Measurements from ENCODE around the gene ITGB7.

DNA sequence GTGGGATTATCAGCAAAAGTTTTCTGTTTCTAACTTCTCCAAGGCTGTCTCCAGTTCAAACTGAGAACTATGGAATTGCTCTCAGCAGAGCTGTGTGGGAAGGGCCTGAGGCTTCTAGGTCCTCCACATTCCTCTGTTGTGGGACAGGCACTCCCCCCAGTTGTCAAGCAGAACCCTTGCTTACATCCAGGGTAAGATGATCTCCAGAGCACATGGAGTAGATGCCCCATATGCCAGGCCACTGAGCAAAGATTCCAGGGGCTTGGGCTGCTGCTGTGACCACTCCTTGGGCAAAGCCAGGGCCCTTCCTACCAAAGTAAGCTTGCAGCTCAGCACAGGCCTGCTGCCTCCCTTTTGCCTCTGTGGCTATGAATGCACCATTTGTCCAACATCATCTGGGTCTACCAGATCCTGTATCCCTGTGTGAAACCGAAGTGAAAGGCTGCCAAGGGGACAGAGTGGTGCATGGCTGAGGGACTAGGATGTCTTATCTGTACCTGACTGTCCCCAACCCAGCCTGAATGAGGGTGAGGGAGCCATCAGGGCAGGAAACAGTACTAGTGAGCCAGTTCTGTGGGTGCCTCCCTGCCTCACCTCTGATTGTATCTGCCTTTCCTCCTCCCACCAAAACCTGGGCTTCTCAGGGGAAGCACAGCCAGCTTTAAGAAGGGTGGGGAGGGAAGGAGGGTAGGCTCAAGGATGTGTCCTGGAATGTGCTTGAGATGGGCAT, 47.9 kb upstream of the ITGB7 start:
- TF ChIP-seq, protein P1, sequence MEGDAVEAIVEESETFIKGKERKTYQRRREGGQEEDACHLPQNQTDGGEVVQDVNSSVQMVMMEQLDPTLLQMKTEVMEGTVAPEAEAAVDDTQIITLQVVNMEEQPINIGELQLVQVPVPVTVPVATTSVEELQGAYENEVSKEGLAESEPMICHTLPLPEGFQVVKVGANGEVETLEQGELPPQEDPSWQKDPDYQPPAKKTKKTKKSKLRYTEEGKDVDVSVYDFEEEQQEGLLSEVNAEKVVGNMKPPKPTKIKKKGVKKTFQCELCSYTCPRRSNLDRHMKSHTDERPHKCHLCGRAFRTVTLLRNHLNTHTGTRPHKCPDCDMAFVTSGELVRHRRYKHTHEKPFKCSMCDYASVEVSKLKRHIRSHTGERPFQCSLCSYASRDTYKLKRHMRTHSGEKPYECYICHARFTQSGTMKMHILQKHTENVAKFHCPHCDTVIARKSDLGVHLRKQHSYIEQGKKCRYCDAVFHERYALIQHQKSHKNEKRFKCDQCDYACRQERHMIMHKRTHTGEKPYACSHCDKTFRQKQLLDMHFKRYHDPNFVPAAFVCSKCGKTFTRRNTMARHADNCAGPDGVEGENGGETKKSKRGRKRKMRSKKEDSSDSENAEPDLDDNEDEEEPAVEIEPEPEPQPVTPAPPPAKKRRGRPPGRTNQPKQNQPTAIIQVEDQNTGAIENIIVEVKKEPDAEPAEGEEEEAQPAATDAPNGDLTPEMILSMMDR (IDR thresholded peaks at IDR 0.05) = no peak
- no peak for TF ChIP-seq POLR2A (IDR thresholded peaks at IDR 0.05; ENCODE audit: low read depth)
- TF ChIP-seq POLR2AphosphoS5 (IDR thresholded peaks at IDR 0.05) = no peak
